Activated naive CD8-positive, alpha-beta T cell treated with anti-CD3 and anti-CD28 coated beads, Interleukin-2, amount 50 U/mL, for 24 hours (primary cell): Measurements from ENCODE around the gene ILDR2.

ENCODE experiments used
- ATAC-seq: fragments of 150-1000 bp; cut with Tn5 transposase; one replicate; pipeline ENCODE4 v1.10.0; 2021
- DNase-seq: peaks from one replicate; pipeline ENCODE4 v3.0.0; 2021
- H3K27ac Mint-ChIP-seq: one replicate; pipeline ENCODE4 v1.8.0; 2021; ENCODE audit warnings: mild to moderate bottlenecking, mixed read lengths
- H3K27me3 Mint-ChIP-seq: one replicate; pipeline ENCODE4 v1.8.0; 2021; ENCODE audit warnings: mixed read lengths
- H3K36me3 Mint-ChIP-seq: one replicate; pipeline ENCODE4 v1.8.0; 2021; ENCODE audit warnings: low read depth, mixed read lengths
- H3K4me1 Mint-ChIP-seq: one replicate; pipeline ENCODE4 v1.8.0; 2021; ENCODE audit warnings: mixed read lengths
- H3K4me3 Mint-ChIP-seq: one replicate; pipeline ENCODE4 v1.8.0; 2021; ENCODE audit warnings: mild to moderate bottlenecking, moderate library complexity, mixed read lengths
- H3K9me3 Mint-ChIP-seq: one replicate; pipeline ENCODE4 v1.8.0; 2021; ENCODE audit warnings: mixed read lengths

The ILDR2 gene

DNA sequence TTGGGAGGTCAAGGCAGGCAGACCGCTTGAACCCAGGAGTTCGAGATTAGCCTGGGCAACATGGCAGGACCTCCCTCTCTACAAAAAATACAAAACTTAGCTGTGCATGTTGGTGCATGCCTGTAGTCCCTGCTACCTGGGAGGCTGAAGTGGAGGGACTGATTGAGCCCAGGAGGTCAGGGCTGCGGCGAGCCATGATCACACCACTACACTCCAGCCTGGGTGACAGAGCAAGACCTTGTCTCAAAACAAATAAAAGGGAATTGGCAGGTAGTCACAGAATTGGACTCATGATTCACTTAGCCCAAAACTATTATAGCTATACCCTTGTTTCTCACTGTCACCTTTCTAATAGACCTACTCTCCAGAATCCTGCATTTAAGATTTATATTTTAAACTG, 104.8 kb downstream of the ILDR2 start:
- no peaks in the 10 kb centered on the region for H3K9me3 Mint-ChIP-seq
- DNase-seq (no peak), ATAC-seq (no peak)
- H3K27ac Mint-ChIP-seq: no peak overlapping the region
- peaks cover 27% of the 10 kb centered on the region for H3K36me3 Mint-ChIP-seq
- H3K4me3 Mint-ChIP-seq: no peak overlapping the region
- no peaks in the 10 kb centered on the region for H3K27me3 Mint-ChIP-seq
- peaks cover 55% of the 10 kb centered on the region for H3K4me1 Mint-ChIP-seq

DNA sequence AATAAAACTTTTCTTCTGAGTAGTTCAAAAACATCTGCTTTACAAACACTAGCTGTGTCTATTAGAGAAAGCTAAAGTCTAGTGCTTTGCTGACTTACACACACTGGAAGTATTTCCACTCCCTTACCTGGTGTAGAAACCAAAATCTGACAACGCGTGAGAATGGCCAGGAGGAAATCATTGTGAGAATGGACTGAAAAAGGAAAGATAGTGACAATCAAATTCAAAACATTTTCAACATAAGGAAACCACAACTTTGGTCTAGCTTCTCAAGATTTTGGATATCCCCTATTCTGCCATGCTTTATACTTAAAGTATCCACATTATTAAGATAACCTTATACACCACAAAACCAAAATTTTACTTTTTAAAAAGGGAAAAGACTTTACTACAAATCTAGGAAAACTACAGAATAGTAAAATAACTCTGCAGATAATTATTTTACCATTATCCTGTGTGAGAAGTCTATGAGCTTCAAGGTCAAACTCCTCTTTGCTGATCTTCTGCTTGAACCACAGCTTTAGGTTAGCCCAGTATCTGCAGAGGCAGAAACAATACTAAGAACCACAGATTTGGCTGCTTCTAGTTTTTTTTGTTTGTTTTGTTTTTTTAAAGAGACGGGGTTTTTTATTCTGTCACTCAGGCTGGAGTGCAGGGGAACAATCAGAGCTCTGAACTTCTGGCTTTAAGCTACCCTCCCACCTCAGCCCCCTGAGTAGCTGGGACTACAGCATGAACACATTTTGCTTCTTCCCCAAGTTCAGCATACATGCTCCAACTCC, 105.8 kb downstream of the ILDR2 start:
- H3K9me3 Mint-ChIP-seq: no peaks in the 10 kb centered on the region
- DNase-seq (no peak), ATAC-seq (no peak)
- H3K27me3 Mint-ChIP-seq: no peaks in the 10 kb centered on the region
- H3K4me1 Mint-ChIP-seq: peaks cover 45% of the 10 kb centered on the region
- H3K27ac Mint-ChIP-seq: no peak overlapping the region
- H3K4me3 Mint-ChIP-seq: no peak overlapping the region
- H3K36me3 Mint-ChIP-seq: peaks cover 23% of the 10 kb centered on the region

DNA sequence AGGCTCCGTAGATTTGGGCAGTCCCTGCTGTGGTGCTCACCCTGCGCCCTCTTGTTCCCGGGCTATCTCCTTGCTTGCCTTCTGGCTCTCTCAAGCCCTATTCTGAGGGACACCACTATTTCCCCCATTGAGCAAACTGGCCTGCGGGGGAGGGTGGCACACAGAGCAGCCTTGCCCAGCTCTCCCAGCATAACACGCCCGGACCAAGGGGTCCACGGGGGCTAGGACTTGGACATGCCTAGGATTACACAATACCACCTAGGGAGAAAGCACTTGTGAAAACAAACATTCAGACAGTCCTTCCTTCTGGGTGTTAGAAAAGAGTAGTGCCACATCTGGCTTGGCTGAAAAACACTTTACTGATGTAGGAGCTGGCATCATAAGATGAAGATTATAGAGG, 106.7 kb downstream of the ILDR2 start:
- Mint-ChIP-seq H3K4me3 (no peak overlapping the region), H3K27ac (peak overlapping the region; percentile 17), H3K27me3 (no peaks in the 10 kb centered on the region), H3K4me1 (peaks cover 40% of the 10 kb centered on the region), H3K9me3 (no peaks in the 10 kb centered on the region), H3K36me3 (peaks cover 29% of the 10 kb centered on the region)
- DNase-seq (no peak), ATAC-seq (no peak)

DNA sequence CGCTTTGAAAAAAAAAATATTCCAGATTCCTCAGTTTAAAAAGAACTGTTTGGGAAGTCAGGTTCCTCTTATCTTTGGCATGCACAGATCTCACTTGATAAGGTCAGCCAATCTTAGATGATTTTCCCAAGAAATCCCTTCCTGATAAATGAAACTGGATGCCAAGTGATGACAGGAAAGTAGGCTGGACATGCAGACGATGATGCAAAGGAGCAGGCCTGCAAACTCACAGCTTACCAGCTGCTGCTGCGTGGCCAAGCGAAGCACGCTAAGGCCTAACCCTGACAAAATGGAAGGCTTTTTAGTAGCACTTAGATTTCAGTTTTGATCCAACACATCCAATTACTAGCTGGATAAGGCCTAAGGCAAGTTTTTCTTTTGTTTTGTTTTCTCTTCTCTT, 109.4 kb downstream of the ILDR2 start:
- H3K4me3 Mint-ChIP-seq: no peak overlapping the region
- no peaks in the 10 kb centered on the region for H3K27me3 Mint-ChIP-seq
- DNase-seq (no peak), ATAC-seq (no peak)
- peaks cover 18% of the 10 kb centered on the region for H3K4me1 Mint-ChIP-seq
- peaks cover 51% of the 10 kb centered on the region for H3K36me3 Mint-ChIP-seq
- no peak overlapping the region for H3K27ac Mint-ChIP-seq
- H3K9me3 Mint-ChIP-seq: no peaks in the 10 kb centered on the region

DNA sequence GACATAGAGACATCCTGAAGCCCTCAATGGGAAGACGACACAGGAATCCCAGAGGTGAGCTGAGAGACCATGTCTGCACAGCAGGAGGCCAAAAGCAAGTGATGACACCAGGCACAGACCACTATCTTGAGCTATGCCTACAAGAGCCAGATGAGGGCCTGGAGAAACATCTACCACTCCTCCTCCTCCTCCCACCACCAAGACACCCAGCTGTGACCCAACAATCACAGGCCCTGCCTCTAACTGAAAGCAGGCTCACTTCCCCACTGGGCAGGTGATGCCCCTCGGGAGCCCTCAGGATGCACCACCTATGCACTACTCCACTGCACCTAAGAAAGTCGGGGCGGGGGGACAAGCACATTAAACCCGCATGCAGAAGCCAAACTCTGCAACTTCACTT, 115.7 kb downstream of the ILDR2 start:
- Mint-ChIP-seq H3K27me3 (no peaks in the 10 kb centered on the region), H3K27ac (peak overlapping the region; percentile 19), H3K36me3 (peaks cover 60% of the 10 kb centered on the region), H3K9me3 (no peaks in the 10 kb centered on the region), H3K4me3 (no peak overlapping the region), H3K4me1 (no peaks in the 10 kb centered on the region)
- no peak for DNase-seq
- no peak for ATAC-seq

DNA sequence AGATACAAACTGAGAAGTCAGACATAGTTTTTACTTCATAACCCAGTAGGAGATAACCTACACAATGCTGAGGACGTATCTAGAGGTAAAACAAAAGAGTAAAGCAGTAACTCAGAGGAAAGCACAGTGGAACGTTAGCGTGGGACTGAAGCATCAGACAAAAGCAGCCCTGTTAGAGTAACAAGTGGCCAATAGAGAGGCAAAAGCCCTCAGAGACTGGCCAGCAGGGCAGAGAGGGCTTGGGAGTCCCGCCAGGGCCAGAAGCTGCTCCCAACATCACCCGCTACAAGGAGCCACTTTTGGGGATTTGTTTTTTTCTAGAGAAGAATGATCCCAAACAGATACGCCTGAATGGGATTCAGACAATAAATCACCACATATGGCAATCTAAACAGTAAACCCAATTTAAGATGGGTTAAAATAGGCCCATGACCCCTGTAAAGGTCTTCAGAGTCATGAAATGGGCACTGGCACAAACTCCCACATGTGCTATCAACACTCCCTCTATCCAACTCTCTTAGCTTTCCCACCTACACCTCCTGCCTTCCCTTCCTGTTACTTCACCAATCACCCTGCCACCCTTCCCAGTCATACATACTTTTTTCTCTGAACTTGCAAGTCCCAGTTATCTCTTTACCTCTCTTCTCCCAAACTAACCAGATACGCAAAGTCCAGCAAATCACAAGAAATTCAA, 116.5 kb downstream of the ILDR2 start:
- Mint-ChIP-seq H3K4me1 (peaks cover 3% of the 10 kb centered on the region), H3K4me3 (no peak overlapping the region), H3K9me3 (no peaks in the 10 kb centered on the region), H3K27ac (peak overlapping the region; percentile 19), H3K36me3 (peaks cover 63% of the 10 kb centered on the region), H3K27me3 (no peaks in the 10 kb centered on the region)
- no peak for DNase-seq
- ATAC-seq: no peak
